ENCODE data around the gene B3GNT8.
"Not testable (repeated sequence)": the region's sequence is repeated elsewhere in the genome, so short reads cannot be mapped to it uniquely, and the experiment has no call there.

B3GNT8 gene

DNA sequence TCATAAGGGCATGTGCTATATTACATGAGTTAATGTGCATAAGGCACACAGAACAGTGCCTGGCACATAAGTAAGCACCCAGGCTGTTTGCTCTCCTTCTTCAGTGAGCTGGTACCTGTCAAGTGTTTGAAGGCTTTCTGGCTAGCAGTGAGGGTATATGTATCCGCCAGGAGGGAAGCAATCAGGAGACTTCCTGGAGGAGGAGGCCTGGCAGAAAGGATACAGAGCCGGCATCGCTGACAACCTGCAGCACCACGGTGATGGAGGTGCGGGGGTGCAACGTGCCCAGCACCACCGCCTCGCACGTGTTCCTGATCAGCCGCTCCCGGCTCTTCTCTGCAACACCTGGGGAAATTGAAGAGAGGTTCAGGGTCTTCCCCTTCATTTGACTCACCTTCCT, 35.6 kb downstream of the B3GNT8 start:
- no peak for DNase-seq (ENCODE audit: low read depth)

DNA sequence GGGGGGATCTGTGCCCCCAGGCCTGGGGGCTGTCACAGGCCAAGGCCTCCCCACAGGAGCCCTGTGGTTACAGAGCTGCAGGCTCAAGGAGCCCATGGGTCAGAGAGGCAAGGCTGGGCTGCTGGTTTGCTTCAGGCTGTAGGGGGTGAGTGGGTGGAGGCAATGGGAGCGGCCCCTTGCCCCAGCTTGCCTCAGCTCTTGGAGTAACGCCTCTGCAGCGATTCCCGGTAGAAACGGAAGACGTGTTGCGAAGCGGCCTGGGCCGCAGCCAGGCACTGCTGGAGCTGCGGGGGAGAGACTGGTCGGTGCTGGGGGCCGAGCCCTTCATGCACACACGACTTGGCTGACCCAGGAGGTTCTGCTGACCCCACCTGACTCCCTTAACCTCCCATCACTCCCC, 40.7 kb downstream of the B3GNT8 start:
- no peak for DNase-seq (ENCODE audit: low read depth)

DNA sequence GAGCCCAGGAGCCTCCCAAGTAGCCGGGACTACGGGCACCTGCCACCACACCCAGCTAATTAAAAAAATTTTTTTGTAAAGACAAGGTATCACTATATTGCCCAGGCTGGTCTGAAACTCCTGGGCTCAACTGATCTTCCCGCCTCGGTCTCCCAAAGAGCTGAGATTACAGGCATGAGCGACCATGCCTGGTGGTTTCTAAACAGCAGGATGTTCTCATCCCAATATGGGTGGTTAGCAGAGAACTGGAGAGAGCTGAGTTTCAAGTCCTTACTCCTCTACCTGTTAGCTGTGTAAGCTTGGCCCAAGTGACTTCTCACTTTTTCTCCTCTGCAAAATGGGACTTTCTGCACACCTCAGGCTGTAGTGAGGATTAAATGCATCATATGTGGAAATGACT, 42.8 kb downstream of the B3GNT8 start:
- no peak for DNase-seq (ENCODE audit: low read depth)

DNA sequence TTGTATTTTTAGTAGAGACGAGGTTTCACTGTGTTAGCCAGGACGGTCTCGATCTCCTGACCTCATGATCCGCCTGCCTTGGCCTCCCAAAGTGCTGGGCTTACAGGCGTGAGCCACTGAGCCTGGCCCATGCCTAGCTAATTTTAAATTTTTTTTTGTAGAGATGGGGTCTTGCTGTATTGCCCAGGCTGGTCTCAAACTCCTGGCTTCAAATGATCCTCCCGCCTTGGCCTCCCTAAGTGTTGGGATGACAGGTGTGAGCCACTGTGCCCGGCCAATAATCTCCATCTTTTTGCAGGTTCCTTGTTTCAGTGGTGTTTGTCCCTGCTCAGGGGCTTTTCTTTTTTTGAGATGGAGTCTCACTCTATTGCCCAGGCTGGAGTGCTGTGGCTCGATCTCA, 45.6 kb downstream of the B3GNT8 start:
- DNase-seq (ENCODE audit: low read depth): not testable (repeated sequence)

DNA sequence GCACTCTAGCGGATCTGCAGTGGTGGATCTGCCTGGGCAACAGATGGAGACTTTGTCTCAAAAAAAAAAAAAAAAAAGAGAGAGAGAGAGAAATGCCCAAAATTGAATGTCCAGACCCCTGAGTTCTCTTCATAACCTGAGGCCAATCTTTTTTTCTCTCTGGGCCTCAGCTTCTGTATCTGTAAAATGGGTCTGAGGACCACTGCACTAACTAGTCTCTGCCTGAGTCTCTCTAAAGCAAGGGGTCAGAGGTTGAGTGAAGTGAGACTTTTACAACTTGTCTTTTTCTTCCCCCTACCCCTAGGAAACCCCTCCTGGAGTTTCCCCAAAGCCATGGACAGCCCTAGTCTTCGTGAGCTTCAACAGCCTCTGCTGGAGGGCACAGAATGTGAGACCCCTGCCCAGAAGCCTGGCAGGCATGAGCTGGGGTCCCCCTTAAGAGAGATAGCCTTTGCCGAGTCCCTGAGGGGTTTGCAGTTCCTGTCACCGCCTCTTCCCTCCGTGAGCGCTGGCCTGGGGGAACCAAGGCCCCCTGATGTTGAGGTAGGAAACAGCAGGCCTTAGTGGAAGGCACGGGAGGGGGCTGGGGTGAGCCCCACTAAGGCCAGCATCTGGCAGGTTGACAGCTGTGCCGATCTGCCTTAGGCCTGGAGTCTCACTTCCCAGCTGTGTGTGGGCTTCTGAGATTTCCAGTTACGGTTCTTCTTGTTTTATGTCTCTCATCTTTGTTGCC, 49.0 kb downstream of the B3GNT8 start:
- DNase-seq (ENCODE audit: low read depth): no peak

DNA sequence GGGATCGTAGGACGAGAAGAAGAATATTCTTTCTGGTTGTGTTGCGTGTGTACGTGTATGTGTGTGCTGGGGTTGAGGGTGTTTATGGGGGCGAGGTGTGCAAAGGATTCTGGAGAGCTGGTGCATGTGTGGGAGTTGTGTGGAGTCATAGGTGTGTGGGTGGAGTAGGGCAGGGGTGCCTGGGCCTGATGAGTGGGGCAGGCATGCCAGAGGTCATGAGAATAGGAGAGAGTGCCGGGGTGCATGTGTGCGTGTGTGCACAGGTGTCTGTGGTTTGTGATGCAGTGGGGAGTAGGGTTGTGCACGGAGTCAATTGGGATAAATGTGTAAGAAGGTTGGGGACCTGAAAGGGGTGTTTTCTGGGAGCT, 50.2 kb downstream of the B3GNT8 start:
- no peak for DNase-seq (ENCODE audit: low read depth)

DNA sequence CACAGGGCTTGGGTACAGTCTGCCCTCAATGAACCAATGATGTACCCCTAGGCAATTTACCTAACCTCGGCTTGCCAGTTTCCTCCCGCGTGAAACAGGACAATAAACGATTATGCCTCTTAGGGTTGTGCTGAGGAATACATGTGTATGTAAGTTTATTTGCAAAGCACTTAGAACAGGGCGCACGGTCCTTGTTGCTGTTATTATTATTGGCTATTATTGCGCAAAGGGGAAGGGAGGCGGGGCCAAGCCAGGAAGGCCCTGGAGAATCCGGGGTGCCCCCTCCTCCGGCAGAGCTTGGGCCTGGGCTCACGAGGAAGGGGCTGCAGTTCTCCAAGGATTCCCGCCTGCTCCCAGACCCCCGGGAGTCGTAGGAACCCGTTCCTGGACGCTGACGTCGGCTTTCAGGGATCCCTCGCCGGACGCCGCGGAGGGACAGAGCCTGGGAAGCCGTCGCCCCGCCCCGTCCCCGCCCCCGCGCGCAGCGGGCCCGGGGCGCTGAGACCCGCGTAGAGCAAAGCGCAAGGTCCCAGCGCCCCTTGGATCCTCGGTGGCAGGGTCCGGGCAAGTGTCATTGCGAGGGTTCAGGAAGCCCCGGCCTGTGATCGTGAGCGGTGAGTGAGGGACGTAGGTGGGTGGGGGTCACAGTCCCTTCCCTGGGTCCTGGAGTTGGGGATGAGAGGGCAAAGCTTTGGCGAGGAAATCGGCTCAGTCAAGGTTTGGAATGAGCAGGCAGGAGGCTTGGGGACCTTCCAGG, 50.8 kb downstream of the B3GNT8 start, which contains the start of gene TMEM91:
TMEM91 (plus strand) TSS at position 293 of the 757 bp plus-strand sequence. CDS start 1,777 bp downstream, outside the sequence.
- no peak for DNase-seq (ENCODE audit: low read depth)

Data from activated T-cell treated with anti-CD3 and anti-CD28 coated beads for 48 hours (primary cell).